Small intestine (tissue), 7 donors: ENCODE data around the gene STRA8. TPM values are rescaled to one million over a fixed set of nuclear protein-coding genes. Genes with fewer than 3 reads are reported as not detected.

Experiments
- DNase-seq, 2 donors: peaks; one replicate each; pipeline versions ENCODE4 v3.0.0 to v3.0.0-alpha.2; 2013
- FAIRE-seq: peaks from 2 replicates; lab custom pipeline; 2012; peaks lifted over from hg19 to GRCh38; lab: Jason Lieb, UNC
- H3K27ac ChIP-seq, 3 donors: one replicate each; pipeline ENCODE4 v1.5.1; 2013; ENCODE audit warnings: low read length in 2 of 3, mild to moderate bottlenecking in 2 of 3, control low read depth in 1 of 3, inconsistent platforms in 1 of 3, low read depth in 1 of 3, moderate library complexity in 1 of 3
- H3K27me3 ChIP-seq, 3 donors: one replicate each; pipeline ENCODE4 v1.6.1; 2013; ENCODE audit warnings: low read length in 3 of 3, inconsistent platforms in 1 of 3; ENCODE audit not compliant: control insufficient read depth in 3 of 3, insufficient read depth in 3 of 3
- H3K36me3 ChIP-seq, 3 donors: one replicate each; pipeline ENCODE4 v1.6.1; 2013; ENCODE audit warnings: low read length in 3 of 3, inconsistent platforms in 1 of 3, low read depth in 1 of 3, mild to moderate bottlenecking in 1 of 3, moderate library complexity in 1 of 3; ENCODE audit not compliant: control insufficient read depth in 3 of 3, insufficient read depth in 2 of 3
- H3K4me1 ChIP-seq, 3 donors: one replicate each; pipeline ENCODE4 v1.6.1; 2013; ENCODE audit warnings: low read length in 2 of 3, inconsistent platforms in 1 of 3, low read depth in 1 of 3, mild to moderate bottlenecking in 1 of 3, moderate library complexity in 1 of 3; ENCODE audit not compliant: control insufficient read depth in 3 of 3, insufficient read depth in 2 of 3
- H3K4me3 ChIP-seq, 3 donors: one replicate each; pipeline ENCODE4 v1.5.1; 2013; ENCODE audit warnings: low read length in 3 of 3, control low read depth in 1 of 3, inconsistent platforms in 1 of 3, low read depth in 1 of 3, mild to moderate bottlenecking in 1 of 3, moderate library complexity in 1 of 3
- H3K9me3 ChIP-seq, 2 donors: one replicate each; pipeline ENCODE4 v1.6.1; 2013; ENCODE audit warnings: low read depth in 1 of 2, low read length in 1 of 2; ENCODE audit not compliant: control insufficient read depth in 2 of 2, insufficient read depth in 1 of 2
- WGBS, 3 donors: extraction: QIAGEN DNeasy Blood & Tissue Kit; methylation state at CpG; one replicate each; pipeline ENCODE4 v1.1.7; 2013; 5-methylcytosine and 5-hydroxymethylcytosine counted together
- polyA plus RNA-seq, 4 donors: library from polyadenylated mRNA; stranded (reverse) in 3 of 4; unstranded in 1 of 4; fragments of 200-250 nt in 3 of 4; fragments of 120-200 nt in 1 of 4; gene quantifications; one replicate each; pipeline versions ENCODE4 v1.2.1 to v1.2.3, GENCODE V29; 2013
- donor health status: healthy with polysubstance abuse.
- donor health status: control.
- donor health status: control.
- donor health status: Bipolar disorder and iron deficiency.
- donor health status: healthy.

The STRA8 gene
- polyA plus RNA-seq, 4 donors = not detected

DNA sequence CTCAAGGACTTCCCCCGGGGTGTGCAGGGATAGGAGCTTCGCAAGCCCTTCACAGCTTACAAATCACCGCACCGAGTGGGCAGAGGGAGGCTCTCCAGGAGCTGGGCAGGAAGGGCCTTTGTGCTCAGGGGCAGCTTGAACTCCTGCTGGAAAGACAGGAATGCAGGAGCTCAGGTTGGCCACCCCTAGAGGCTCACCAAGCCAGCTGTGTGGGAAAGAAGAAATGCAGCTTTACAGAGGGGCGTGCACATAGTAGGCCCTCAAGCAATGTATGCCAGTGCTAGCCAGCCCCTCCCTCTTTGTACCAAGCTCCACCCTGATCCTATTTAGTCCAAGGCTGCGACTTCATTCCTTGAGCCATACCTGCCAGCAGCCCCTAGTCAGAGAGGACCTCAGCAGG lies 26.1 kb downstream of the STRA8 start:
- FAIRE-seq = no peak
- Histone ChIP-seq H3K4me3 (no peak overlapping the region), H3K27me3 (peaks cover 0 to 6% (median 0%) of the 10 kb centered on the region in 3 donors), H3K36me3 (no peaks in the 10 kb centered on the region), H3K4me1 (no peaks in the 10 kb centered on the region), H3K9me3 (peaks cover 0 to 13% of the 10 kb centered on the region in 2 donors), H3K27ac (no peak overlapping the region)
- WGBS, 3 donors = 87 to 93% (median 91%) methylated on average over 6 of the region's 6 CpGs
- DNase-seq = no peak

DNA sequence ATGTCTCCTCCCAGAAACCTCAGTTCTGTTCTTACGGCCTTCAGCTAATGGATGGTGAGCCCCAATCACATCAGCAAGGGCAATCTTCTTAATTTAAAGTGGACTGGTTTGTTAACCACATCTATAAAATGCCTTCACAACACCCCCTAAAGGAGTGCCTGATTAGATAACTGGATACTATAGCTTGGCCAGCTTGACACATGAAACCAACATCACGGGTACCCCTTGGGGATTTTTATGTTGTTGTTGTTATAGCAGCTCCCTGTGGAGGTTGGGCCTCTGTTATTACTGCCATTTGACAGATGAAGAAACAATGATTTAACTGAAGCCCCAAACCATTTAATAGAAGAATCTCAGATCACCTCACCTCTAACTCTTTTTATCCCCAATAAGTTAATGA lies 26.8 kb downstream of the STRA8 start:
- no peak for DNase-seq
- no peak overlapping the region for H3K4me3 ChIP-seq

DNA sequence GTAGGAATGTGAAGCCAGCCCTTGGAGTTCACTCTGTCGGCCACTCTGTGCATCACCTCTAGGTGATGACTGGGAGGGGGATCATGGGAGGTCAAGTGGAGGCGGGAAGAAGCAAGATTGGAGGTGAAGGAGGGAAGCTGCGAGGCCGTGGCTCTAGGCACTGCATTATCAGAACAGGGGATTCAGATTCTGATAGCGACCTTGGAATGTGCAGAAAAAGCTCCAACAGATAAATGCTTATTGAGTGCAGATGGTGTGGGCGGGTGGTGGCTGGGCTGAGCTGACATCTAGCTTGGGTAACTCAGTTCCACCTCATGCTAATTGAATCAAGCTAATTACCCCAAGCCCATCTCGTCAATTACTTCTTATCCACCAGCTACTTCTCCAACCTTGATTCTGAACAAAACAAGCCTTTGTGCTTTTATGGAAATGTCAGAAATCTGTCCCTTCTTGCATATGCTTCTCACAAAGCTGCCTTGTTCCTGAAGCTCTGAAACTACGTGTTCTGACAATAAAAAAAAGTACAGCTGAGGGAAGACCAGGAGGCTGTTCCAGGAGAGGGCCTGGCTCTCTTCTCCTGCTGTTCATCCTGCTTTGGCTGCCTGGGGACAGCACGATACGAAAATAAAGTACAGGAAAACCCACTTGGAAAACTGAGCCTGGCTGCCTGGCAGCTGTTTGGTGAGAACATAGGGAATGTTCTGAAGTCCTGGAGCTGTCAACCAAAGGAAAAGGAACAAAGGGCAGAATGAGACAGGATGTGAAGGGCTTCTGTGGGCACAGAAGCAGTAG lies 27.5 kb downstream of the STRA8 start:
- FAIRE-seq = no peak
- no peaks in the 10 kb centered on the region for H3K4me1 ChIP-seq
- peak in 1 of 2 donors; percentile 8 for DNase-seq
- H3K27me3 ChIP-seq = peaks cover 0 to 6% (median 0%) of the 10 kb centered on the region in 3 donors
- H3K27ac ChIP-seq = no peak overlapping the region
- no peak overlapping the region for H3K4me3 ChIP-seq
- H3K9me3 ChIP-seq = peaks cover 0 to 17% of the 10 kb centered on the region in 2 donors
- WGBS, 3 donors = 64 to 72% (median 70%) methylated on average over 10 of the region's 10 CpGs
- H3K36me3 ChIP-seq = no peaks in the 10 kb centered on the region

More for the DNA sequence above, 26.8 kb downstream of the STRA8 start:
- no peak for FAIRE-seq
- H3K36me3 ChIP-seq = no peaks in the 10 kb centered on the region
- H3K27ac ChIP-seq = no peak overlapping the region
- H3K27me3 ChIP-seq = peaks cover 0 to 6% (median 0%) of the 10 kb centered on the region in 3 donors
- WGBS, 3 donors = 89 to 94% (median 92%) methylated on average over 2 of the region's 2 CpGs
- H3K9me3 ChIP-seq = peaks cover 0 to 14% of the 10 kb centered on the region in 2 donors
- H3K4me1 ChIP-seq = no peaks in the 10 kb centered on the region

DNA sequence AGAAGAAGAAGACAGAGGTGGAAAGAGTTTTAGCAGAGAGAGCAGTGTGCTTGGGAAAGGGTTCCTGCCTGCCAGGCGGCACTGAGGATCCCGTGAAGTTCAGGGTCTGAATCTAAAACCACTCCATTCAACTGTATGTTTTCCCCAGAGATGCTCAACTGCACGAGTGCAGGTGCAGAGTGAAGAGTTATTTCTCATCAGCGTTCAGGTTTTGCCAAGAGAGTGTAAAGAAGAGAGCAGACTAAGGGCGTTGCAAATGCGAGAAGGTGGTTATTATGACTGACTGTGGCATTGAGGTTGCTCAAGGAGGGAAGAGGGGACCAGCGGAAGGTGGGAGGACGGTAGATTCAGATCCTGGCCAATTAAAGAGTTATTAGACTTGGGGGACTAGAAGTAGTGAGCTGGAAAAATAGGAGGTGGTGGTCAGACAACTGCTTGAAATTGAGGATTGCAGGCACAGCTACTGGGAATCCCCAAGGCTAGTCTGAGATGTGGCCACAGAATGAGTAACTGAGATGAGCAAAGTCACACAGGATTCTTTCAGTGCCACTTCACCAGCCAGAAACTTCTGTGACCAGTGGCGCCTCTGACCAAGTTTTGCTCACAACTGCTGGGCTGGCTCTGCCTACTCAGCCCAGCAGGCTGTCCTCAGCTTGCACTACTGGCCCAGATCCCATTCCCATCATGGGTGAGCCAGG lies 29.1 kb downstream of the STRA8 start:
- peaks cover 0 to 6% (median 0%) of the 10 kb centered on the region in 3 donors for H3K27me3 ChIP-seq
- peaks cover 0 to 20% of the 10 kb centered on the region in 2 donors for H3K9me3 ChIP-seq
- no peaks in the 10 kb centered on the region for H3K36me3 ChIP-seq
- H3K4me3 ChIP-seq = no peak overlapping the region
- no peak overlapping the region for H3K27ac ChIP-seq
- DNase-seq (no peak), FAIRE-seq (no peak)
- WGBS, 3 donors = 87 to 89% (median 89%) methylated on average over 9 of the region's 9 CpGs
- H3K4me1 ChIP-seq = no peaks in the 10 kb centered on the region

DNA sequence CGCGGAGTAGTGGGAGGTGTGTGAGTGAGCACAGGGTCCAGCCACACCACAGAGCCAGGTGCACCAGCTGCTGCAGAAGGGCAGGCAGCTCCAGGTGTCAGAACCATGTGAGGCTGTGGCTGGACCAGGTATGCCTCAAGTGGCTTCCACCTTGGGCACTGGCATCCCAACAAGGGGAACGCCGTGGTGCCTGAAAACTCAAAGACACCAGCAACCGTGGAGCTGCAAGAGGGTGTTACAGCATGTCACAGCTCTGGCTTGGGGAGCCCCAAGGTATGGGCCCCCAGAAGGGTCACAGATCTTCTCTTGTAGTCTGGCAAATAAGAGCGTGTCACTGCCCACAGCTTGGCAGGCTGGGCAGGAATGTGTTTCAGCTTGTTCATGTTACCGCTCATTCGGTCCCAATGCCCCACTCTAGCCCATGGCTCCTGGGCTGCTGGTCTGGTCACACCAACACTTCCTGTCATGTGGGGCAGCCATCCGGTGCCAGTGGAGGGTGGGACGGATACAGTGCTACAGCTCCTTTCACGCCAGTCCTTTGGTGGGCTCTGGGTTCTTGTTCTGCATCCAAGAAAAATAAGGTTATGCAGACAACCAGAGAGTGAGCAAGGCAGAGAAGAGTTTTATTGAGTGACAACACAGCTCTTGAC lies 29.8 kb downstream of the STRA8 start:
- FAIRE-seq = no peak
- WGBS, 3 donors = 97 to 98% (median 97%) methylated on average over 11 of the region's 11 CpGs

DNA sequence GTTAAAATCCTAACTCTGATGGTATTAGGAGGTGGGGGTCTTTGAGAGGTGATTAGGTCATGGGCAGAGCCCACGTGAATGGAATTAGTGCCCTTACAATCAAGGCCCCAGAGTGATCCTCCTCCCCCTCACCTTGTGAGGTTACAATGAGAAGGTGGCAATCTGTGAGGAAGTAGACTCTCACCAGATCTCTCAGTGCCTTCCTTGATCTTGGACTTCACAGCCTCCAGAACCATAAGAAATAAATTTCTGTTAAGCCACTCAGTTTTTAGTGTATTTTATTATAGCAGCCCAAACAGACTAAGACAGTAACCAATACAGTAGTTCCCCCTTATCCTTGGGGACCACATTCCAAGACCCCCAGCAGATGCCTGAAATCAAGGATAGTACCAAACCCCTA lies 32.0 kb downstream of the STRA8 start:
- peaks cover 0 to 20% of the 10 kb centered on the region in 2 donors for H3K9me3 ChIP-seq
- 48 to 78% (median 65%) methylated on average over 1 of the region's 1 CpG for WGBS, 3 donors
- H3K27ac ChIP-seq = no peak overlapping the region
- DNase-seq (no peak), FAIRE-seq (no peak)
- H3K4me3 ChIP-seq = no peak overlapping the region
- no peaks in the 10 kb centered on the region for H3K4me1 ChIP-seq
- H3K36me3 ChIP-seq = no peaks in the 10 kb centered on the region
- H3K27me3 ChIP-seq = peaks cover 0 to 5% (median 0%) of the 10 kb centered on the region in 3 donors

More for the DNA sequence above, 29.8 kb downstream of the STRA8 start:
- no peak for DNase-seq
- peaks cover 0 to 20% of the 10 kb centered on the region in 2 donors for H3K9me3 ChIP-seq
- H3K27ac ChIP-seq = no peak overlapping the region
- no peaks in the 10 kb centered on the region for H3K4me1 ChIP-seq
- H3K4me3 ChIP-seq = no peak overlapping the region
- peaks cover 0 to 6% (median 0%) of the 10 kb centered on the region in 3 donors for H3K27me3 ChIP-seq
- H3K36me3 ChIP-seq = no peaks in the 10 kb centered on the region

DNA sequence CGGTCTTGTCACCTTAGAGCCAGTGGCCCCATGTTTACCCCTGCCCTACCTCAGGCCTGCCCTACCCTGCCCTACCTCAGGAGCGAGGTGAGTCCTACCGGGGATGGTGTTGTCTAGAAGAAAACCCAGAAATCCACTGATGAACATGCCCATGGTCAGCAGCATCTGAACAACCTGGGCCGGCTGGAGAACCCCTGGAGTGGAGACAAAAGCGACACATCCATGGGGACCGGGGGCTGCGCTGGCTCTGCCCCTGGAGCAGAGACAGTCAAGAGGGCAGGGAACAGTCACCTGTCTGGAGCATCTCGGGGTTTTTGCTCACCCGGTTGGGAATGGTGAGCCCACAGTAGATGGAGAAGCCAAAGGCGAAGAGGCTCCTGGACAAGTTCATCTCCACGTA lies 36.3 kb downstream of the STRA8 start:
- no peak for FAIRE-seq
- H3K27ac ChIP-seq = no peak overlapping the region
- WGBS, 3 donors = 89 to 93% (median 92%) methylated on average over 10 to 11 of the region's 11 CpGs
- H3K4me3 ChIP-seq = no peak overlapping the region
- no peaks in the 10 kb centered on the region for H3K4me1 ChIP-seq
- DNase-seq = no peak
- H3K36me3 ChIP-seq = no peaks in the 10 kb centered on the region
- peaks cover 0 to 6% of the 10 kb centered on the region in 2 donors for H3K9me3 ChIP-seq
- H3K27me3 ChIP-seq = peaks cover 0 to 3% (median 0%) of the 10 kb centered on the region in 3 donors

DNA sequence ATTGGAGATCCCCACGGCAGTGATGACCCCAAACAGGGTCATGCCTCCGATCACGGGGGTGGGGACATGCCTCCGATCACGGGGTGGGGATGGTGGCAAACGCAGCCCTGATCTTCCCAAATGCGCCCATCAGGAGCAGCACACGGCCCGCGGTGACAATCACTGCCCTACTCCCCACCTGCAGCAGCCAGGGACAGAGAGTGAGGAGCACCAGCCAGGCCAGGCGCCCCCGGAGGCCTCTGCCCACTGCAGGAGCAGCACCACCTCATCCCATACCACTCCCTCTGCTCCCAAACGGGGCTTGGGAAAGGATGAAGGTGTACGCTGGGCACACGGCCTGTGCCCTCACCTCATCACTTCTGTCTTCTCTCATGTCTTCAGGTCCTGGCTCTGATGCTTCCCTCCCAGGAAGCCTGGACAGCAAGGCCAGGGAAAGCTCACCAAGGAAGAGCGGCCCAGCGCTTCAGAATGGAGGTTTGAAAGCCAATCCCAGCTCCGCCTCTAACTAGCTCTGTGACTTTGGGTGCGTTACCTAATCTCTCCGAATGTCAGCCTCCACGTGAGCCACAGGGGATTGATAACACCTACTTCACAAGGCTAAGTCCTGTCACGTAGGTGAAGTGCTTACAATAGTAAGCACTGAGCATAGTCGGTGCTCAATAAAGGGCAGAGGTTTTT lies 37.1 kb downstream of the STRA8 start:
- H3K27me3 ChIP-seq = peaks cover 0 to 3% (median 0%) of the 10 kb centered on the region in 3 donors
- H3K4me3 ChIP-seq = no peak overlapping the region
- peaks cover 0 to 3% of the 10 kb centered on the region in 2 donors for H3K9me3 ChIP-seq
- no peaks in the 10 kb centered on the region for H3K36me3 ChIP-seq
- no peaks in the 10 kb centered on the region for H3K4me1 ChIP-seq
- FAIRE-seq = no peak
- WGBS, 3 donors = 67 to 74% (median 74%) methylated on average over 21 to 23 of the region's 23 CpGs
- DNase-seq = no peak
- no peak overlapping the region for H3K27ac ChIP-seq
